SK-N-SH (cell line): ENCODE results near the gene ARHGAP10.

Source experiments
- CHD2 ChIP-seq: fragments of 150-350 bp; IDR thresholded peaks from 2 replicates; pipeline ENCODE4 v1.6.1; 2018; ENCODE audit warnings: low read length; ENCODE audit not compliant: partially characterized antibody
- EP300 ChIP-seq, 2 experiments: IDR thresholded peaks; 2 replicates each; pipeline versions ENCODE4 v1.4.0 to v1.6.1; 2012; ENCODE audit warnings: borderline replicate concordance in 1 of 2, low read depth in 1 of 2, low read length in 1 of 2
- FOSL2 ChIP-seq: IDR thresholded peaks from 2 replicates; pipeline ENCODE4 v1.4.0; 2012; ENCODE audit warnings: low read depth, mild to moderate bottlenecking, moderate library complexity, borderline replicate concordance
- GATA2 ChIP-seq: sonication (generic); formaldehyde crosslinking; IDR thresholded peaks from 2 replicates; pipeline ENCODE4 v1.5.0; 2020; ENCODE audit warnings: mild to moderate bottlenecking, missing genetic modification reagents
- MXI1 ChIP-seq: IDR thresholded peaks from 2 replicates; pipeline ENCODE4 v1.6.1; 2012; ENCODE audit warnings: mild to moderate bottlenecking, low read depth, low read length, improper control_type of control experiment
- RAD21 ChIP-seq: IDR thresholded peaks from 2 replicates; pipeline ENCODE4 v1.6.1; 2012; ENCODE audit warnings: mild to moderate bottlenecking, low read length
- SMC3 ChIP-seq: IDR thresholded peaks from 2 replicates; pipeline ENCODE4 v1.6.1; 2012; ENCODE audit warnings: low read depth, low read length, improper control_type of control experiment
- TF ChIP-seq, protein P1 (sequence below): fragments of 200-600 bp; sonication (generic); IDR thresholded peaks from 2 replicates; pipeline ENCODE4 v1.6.1; 2017; ENCODE audit warnings: antibody characterized with exemption, mild to moderate bottlenecking, moderate library complexity
- TF ChIP-seq, protein P2 (sequence below): IDR thresholded peaks from 2 replicates; pipeline ENCODE4 v1.4.0; 2012; ENCODE audit warnings: low read depth
- TF ChIP-seq, protein P3 (sequence below): fragments of 150-350 bp; IDR thresholded peaks from 2 replicates; pipeline ENCODE4 v1.6.1; 2016; ENCODE audit warnings: mild to moderate bottlenecking, low read depth, low read length
- TF ChIP-seq, protein P4 (sequence below): IDR thresholded peaks from 2 replicates; pipeline ENCODE4 v1.4.0; 2012; ENCODE audit warnings: low read depth, borderline replicate concordance
- TF ChIP-seq, protein P5 (sequence below): fragments of 150-350 bp; IDR thresholded peaks from 2 replicates; pipeline ENCODE4 v1.6.1; 2017; ENCODE audit warnings: antibody characterized with exemption, low read length, low read depth, borderline replicate concordance

DNA sequence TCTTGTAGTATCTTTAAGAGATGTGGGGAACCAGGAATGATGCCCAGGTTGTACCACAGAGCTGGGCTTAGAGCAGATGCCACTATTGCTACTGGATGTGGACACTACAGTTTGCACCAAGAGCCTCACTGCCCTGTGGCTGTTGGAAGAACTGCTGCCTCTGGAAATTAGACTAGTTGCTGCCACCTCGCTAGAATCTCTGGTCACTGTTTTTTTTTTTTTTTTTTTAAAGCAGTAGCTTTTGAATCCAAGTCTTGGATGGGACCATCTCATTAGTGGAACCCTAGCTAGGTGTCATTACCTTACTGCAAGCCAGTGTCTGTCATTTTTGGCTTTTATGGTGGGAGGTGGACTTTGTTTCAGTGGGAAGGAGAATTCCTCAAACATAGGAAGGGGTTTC lies 105.5 kb downstream of the ARHGAP10 start:
- TF ChIP-seq, protein P1, sequence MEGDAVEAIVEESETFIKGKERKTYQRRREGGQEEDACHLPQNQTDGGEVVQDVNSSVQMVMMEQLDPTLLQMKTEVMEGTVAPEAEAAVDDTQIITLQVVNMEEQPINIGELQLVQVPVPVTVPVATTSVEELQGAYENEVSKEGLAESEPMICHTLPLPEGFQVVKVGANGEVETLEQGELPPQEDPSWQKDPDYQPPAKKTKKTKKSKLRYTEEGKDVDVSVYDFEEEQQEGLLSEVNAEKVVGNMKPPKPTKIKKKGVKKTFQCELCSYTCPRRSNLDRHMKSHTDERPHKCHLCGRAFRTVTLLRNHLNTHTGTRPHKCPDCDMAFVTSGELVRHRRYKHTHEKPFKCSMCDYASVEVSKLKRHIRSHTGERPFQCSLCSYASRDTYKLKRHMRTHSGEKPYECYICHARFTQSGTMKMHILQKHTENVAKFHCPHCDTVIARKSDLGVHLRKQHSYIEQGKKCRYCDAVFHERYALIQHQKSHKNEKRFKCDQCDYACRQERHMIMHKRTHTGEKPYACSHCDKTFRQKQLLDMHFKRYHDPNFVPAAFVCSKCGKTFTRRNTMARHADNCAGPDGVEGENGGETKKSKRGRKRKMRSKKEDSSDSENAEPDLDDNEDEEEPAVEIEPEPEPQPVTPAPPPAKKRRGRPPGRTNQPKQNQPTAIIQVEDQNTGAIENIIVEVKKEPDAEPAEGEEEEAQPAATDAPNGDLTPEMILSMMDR: no peak; the same call in 1 of the 2 replicates
- TF ChIP-seq FOSL2: no peak
- no peak for TF ChIP-seq EP300 (IDR thresholded peaks at IDR 0.05; ENCODE audit: borderline replicate concordance in 1 of 2, low read depth in 1 of 2, low read length in 1 of 2)
- TF ChIP-seq MXI1: no peak
- TF ChIP-seq, protein P2, sequence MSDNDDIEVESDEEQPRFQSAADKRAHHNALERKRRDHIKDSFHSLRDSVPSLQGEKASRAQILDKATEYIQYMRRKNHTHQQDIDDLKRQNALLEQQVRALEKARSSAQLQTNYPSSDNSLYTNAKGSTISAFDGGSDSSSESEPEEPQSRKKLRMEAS: no peak
- no peak for TF ChIP-seq GATA2 (CRISPR knock-in tag)
- TF ChIP-seq CHD2: no peak
- TF ChIP-seq SMC3: no peak
- TF ChIP-seq RAD21: no peak
- TF ChIP-seq, protein P3, sequence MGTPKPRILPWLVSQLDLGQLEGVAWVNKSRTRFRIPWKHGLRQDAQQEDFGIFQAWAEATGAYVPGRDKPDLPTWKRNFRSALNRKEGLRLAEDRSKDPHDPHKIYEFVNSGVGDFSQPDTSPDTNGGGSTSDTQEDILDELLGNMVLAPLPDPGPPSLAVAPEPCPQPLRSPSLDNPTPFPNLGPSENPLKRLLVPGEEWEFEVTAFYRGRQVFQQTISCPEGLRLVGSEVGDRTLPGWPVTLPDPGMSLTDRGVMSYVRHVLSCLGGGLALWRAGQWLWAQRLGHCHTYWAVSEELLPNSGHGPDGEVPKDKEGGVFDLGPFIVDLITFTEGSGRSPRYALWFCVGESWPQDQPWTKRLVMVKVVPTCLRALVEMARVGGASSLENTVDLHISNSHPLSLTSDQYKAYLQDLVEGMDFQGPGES: no peak
- TF ChIP-seq, protein P4, sequence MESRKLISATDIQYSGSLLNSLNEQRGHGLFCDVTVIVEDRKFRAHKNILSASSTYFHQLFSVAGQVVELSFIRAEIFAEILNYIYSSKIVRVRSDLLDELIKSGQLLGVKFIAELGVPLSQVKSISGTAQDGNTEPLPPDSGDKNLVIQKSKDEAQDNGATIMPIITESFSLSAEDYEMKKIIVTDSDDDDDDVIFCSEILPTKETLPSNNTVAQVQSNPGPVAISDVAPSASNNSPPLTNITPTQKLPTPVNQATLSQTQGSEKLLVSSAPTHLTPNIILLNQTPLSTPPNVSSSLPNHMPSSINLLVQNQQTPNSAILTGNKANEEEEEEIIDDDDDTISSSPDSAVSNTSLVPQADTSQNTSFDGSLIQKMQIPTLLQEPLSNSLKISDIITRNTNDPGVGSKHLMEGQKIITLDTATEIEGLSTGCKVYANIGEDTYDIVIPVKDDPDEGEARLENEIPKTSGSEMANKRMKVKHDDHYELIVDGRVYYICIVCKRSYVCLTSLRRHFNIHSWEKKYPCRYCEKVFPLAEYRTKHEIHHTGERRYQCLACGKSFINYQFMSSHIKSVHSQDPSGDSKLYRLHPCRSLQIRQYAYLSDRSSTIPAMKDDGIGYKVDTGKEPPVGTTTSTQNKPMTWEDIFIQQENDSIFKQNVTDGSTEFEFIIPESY: no peak
- TF ChIP-seq, protein P5, sequence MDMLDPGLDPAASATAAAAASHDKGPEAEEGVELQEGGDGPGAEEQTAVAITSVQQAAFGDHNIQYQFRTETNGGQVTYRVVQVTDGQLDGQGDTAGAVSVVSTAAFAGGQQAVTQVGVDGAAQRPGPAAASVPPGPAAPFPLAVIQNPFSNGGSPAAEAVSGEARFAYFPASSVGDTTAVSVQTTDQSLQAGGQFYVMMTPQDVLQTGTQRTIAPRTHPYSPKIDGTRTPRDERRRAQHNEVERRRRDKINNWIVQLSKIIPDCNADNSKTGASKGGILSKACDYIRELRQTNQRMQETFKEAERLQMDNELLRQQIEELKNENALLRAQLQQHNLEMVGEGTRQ: no peak
